Adrenal gland (tissue), 12 donors: ENCODE data around the gene NMB. TPM values are rescaled to one million over a fixed set of nuclear protein-coding genes. Genes with fewer than 3 reads are reported as not detected.
A peak's percentile ranks its signal among the peaks of the same experiment; 100 is the strongest.
"Not testable (repeated sequence)": the region's sequence is repeated elsewhere in the genome, so short reads cannot be mapped to it uniquely, and the experiment has no call there.

ENCODE experiments used
- DNase-seq, 7 donors: peaks; one replicate each; pipeline ENCODE4 v3.0.0-alpha.2; 2019 to 2020
- H3K27ac ChIP-seq, 5 donors: fragments of 200-600 bp; sonication (generic) in 4 of 5; 1 replicate in 3 of 5; 2 replicates in 2 of 5; pipeline versions ENCODE4 v1.5.1 to v1.8.0; 2016 to 2020; ENCODE audit warnings: mild to moderate bottlenecking in 1 of 5
- H3K27me3 ChIP-seq: fragments of 200-600 bp; 2 replicates; pipeline ENCODE4 v1.8.0; 2021
- H3K36me3 ChIP-seq, 2 donors: fragments of 200-600 bp; replicated peaks in 1 of 2; 1 replicate in 1 of 2; 2 replicates in 1 of 2; pipeline versions ENCODE4 v1.5.1 to v1.8.0; 2018 to 2022
- H3K4me1 ChIP-seq, 2 donors: fragments of 200-600 bp; replicated peaks in 1 of 2; 1 replicate in 1 of 2; 2 replicates in 1 of 2; pipeline versions ENCODE4 v1.5.1 to v1.8.0; 2018 to 2021
- H3K4me3 ChIP-seq, 4 donors: fragments of 200-600 bp; sonication (generic) in 3 of 4; one replicate each; pipeline ENCODE4 v1.5.1; 2016 to 2018
- H3K9me3 ChIP-seq, 3 donors: fragments of 200-600 bp; sonication (generic) in 1 of 3; replicated peaks in 1 of 3; 1 replicate in 2 of 3; 2 replicates in 1 of 3; pipeline versions ENCODE4 v1.5.1 to v1.8.0; 2016 to 2021
- CTCF ChIP-seq, 6 experiments: fragments of 450-650 bp in 4 of 6; fragments of 200-600 bp in 2 of 6; sonication (generic) in 1 of 6; IDR thresholded peaks; 1 replicate in 5 of 6; 2 replicates in 1 of 6; pipeline versions ENCODE4 v1.5.1 to v1.8.0; 2016 to 2021; ENCODE audit warnings: antibody characterized with exemption in 6 of 6, mild to moderate bottlenecking in 2 of 6, moderate library complexity in 1 of 6
- POLR2A ChIP-seq, 2 donors: fragments of 450-650 bp; IDR thresholded peaks; one replicate each; pipeline ENCODE4 v1.6.1; 2017; ENCODE audit warnings: antibody characterized with exemption in 2 of 2, mild to moderate bottlenecking in 2 of 2, moderate library complexity in 1 of 2
- WGBS, 4 donors: extraction: QIAGEN DNeasy Blood & Tissue Kit in 2 of 4; methylation state at CpG; one replicate each; pipeline versions ENCODE4 v1.1.5 to v1.1.7; 2013 to 2017; 5-methylcytosine and 5-hydroxymethylcytosine counted together
- intact Hi-C, 2 donors: fragments of 100-400 bp; cut with DNase I; formaldehyde crosslinking; loops; one replicate each; pipeline versions ENCODE4 v1.14.1 to v1.15.0; 2022 to 2023
- polyA plus RNA-seq, 3 donors: library from polyadenylated mRNA; stranded (reverse); fragments of 200-250 nt in 2 of 3; fragments of 350-450 nt in 1 of 3; fragmentation: Illumina TruSeq in 1 of 3; extraction: RNeasy Lipid Tissue Mini Kit (QIAGEN cat#74804) in 1 of 3; gene quantifications; one replicate each; pipeline ENCODE4 v1.2.3, GENCODE V29; 2013 to 2014
- total RNA-seq, 9 donors: library from RNA; depleted of rRNA in 4 of 9; stranded (reverse); fragments of >200 nt in 4 of 9; fragments of 120-200 nt in 1 of 9; fragmentation: NEBNext Ultra II Directional in 1 of 9; extraction: Animal tissue kit (Norgen Biotek cat#: 25700) in 1 of 9; gene quantifications; one replicate each; pipeline versions ENCODE4 v1.1.0 to v1.2.4, GENCODE V29; 2013 to 2023
- donor health status: healthy with polysubstance abuse.
- donor health status: Bipolar disorder and iron deficiency.
- donor health status: DM: yes; HTN: yes; CAD: no.
- donor health status: DM: no; HTN: no; CAD: no.
- donor health status: DM: no; HTN: no; CAD: no.
- donor health status: DM: yes; HTN: yes; CAD: no.

The NMB gene
- total and polyA plus RNA-seq, 12 donors, result 6.9 to 34.1 (median 16.5) TPM

DNA sequence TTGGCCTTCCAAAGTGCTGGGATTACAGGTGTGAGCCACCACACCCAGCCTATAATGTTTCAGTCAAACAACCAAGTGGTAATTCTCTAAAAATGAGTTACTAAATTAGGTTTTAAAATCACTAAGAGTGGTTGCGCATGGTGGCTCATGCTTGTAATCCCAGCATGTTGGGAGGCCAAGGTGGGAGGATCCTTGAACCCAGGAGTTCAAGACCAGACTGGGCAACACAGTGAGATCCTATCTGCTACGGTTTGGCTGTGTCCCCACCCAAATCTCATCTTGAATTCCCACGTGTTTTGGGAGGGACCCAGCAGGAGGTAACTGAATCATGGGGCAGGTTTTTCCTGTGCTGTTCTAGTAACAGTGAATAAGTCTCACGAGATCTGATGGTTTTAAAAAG, 31.9 kb upstream of the NMB start:
- intact Hi-C loops, result no loop called here
- peaks cover 0 to 18% of the 10 kb centered on the region in 2 donors for H3K36me3 ChIP-seq
- no peaks in the 10 kb centered on the region for H3K27me3 ChIP-seq
- H3K9me3 ChIP-seq, result no peaks in the 10 kb centered on the region
- TF ChIP-seq POLR2A (IDR thresholded peaks at IDR 0.05), result no peak
- 85 to 92% (median 90%) methylated on average over 4 of the region's 4 CpGs for WGBS, 4 donors
- no peak for DNase-seq
- H3K4me1 ChIP-seq, result peaks cover 13 to 30% of the 10 kb centered on the region in 2 donors
- no peak overlapping the region for H3K27ac ChIP-seq
- no peak overlapping the region for H3K4me3 ChIP-seq

DNA sequence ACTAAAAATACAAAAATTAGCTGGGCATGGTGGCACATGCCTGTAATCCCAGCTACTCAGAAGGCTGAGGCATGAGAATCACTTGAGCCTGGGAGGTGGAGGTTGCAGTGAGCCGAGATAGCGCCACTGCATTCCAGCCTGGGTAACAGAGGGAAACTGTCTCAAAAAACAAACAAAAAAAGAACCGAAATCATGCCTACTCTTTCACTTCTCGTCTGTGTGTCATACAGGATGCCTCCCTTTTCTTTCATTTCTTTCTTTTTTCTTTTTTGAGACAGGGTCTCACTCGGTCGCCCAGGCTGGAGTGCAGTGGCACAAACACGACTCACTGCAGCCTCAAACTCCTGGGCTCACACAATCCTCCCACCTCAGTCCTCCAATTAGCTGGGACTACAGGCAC, 28.4 kb upstream of the NMB start:
- H3K9me3 ChIP-seq, H3K27me3 ChIP-seq, intact Hi-C loops, DNase-seq, H3K4me3 ChIP-seq, H3K27ac ChIP-seq: not testable (repeated sequence)
- H3K4me1 ChIP-seq, result peaks cover 0 to 11% of the 10 kb centered on the region in 2 donors
- H3K36me3 ChIP-seq, result peaks cover 0 to 18% of the 10 kb centered on the region in 2 donors
- WGBS, 4 donors, result 83 to 96% (median 91%) methylated on average over 7 of the region's 7 CpGs

DNA sequence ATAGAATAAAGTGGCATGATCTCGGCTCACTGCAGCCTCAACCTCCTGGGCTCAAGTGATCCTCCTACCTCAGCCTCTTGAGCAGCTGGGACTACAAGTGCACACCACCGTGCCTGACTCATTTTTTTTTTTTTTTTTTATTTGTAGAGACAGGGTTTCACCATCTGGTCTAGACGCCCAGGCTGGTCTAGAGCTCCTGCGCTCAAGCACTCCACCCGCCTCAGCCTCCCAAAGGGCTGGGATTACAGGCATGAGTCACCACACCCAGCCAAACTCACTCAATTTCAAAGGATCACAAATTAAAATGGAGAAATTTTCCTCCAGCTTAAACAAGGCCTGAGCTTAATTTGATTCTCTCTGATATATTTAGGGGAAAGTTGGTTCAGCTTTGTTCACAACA, 27.3 kb upstream of the NMB start:
- Histone ChIP-seq H3K4me3 (no peak overlapping the region), H3K27ac (no peak overlapping the region), H3K9me3 (no peaks in the 10 kb centered on the region), H3K36me3 (peaks cover 0 to 18% of the 10 kb centered on the region in 2 donors), H3K27me3 (no peaks in the 10 kb centered on the region), H3K4me1 (peaks cover 0 to 7% of the 10 kb centered on the region in 2 donors)
- intact Hi-C loops, result no loop called here
- DNase-seq, result peak in 6 of 7 donors; percentile 61 to 72 (median 65)
- TF ChIP-seq POLR2A (IDR thresholded peaks at IDR 0.05) (no peak), CTCF (IDR thresholded peaks at IDR 0.05) (no peak)
- WGBS, 4 donors, result 50 to 77% (median 61%) methylated on average over 5 of the region's 5 CpGs

GRCh38 chr15:84684092-84684491, 26.1 kb upstream of the NMB start:
- Histone ChIP-seq H3K36me3 (peaks cover 0 to 9% of the 10 kb centered on the region in 2 donors), H3K9me3 (no peaks in the 10 kb centered on the region), H3K27ac (no peak overlapping the region), H3K27me3 (no peaks in the 10 kb centered on the region), H3K4me3 (no peak overlapping the region), H3K4me1 (peaks cover 0 to 7% of the 10 kb centered on the region in 2 donors)
- DNase-seq, result peak in 2 of 7 donors; percentile 27 to 36
- TF ChIP-seq CTCF (IDR thresholded peaks at IDR 0.05), result no peak
- no peak for TF ChIP-seq POLR2A (IDR thresholded peaks at IDR 0.05)
- WGBS, 4 donors, result 28 to 88% (median 46%) methylated on average over 1 of the region's 1 CpG
- intact Hi-C loops, result no loop called here

DNA sequence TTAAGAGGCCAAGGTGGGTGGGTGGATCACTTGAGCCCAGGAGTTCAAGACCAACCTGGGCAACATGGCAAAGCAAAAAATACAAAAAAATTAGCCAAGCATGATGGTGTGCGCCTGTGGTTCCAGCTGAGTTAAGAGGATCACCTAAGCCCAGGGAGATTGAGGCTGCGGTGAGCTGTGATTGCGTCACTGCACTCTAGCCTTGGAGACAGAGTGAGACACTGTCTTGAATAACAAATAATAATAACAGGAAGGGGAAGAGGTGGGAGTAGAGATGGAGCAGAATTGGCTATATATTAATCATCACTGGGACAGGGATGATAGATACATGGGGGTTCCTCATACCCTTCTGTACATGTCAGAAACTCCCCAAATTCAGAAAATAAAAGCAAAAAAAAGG, 23.8 kb upstream of the NMB start:
- peak in 1 of 7 donors; percentile 20 for DNase-seq
- 69 to 81% (median 73%) methylated on average over 3 of the region's 3 CpGs for WGBS, 4 donors
- Histone ChIP-seq H3K4me1 (no peaks in the 10 kb centered on the region), H3K9me3 (no peaks in the 10 kb centered on the region), H3K36me3 (peaks cover 0 to 13% of the 10 kb centered on the region in 2 donors), H3K4me3 (no peak overlapping the region), H3K27ac (no peak overlapping the region), H3K27me3 (no peaks in the 10 kb centered on the region)
- TF ChIP-seq POLR2A (IDR thresholded peaks at IDR 0.05), result no peak
- TF ChIP-seq CTCF (IDR thresholded peaks at IDR 0.05), result no peak
- intact Hi-C loops, result no loop called here
